Measurements from ENCODE around the gene SLAIN2.
A peak's percentile ranks its signal among the peaks of the same experiment; 100 is the strongest.

SLAIN2 gene

GRCh38 chr4:48341776-48342605 is 662 bp downstream of the SLAIN2 start:
- TF ChIP-seq CTCF (IDR thresholded peaks at IDR 0.05; ENCODE audit: insufficient read depth, missing control alignments), result no peak
- no peak for DNase-seq (ENCODE audit: insufficient read length, low spot score)
- FAIRE-seq, result no peak

DNA sequence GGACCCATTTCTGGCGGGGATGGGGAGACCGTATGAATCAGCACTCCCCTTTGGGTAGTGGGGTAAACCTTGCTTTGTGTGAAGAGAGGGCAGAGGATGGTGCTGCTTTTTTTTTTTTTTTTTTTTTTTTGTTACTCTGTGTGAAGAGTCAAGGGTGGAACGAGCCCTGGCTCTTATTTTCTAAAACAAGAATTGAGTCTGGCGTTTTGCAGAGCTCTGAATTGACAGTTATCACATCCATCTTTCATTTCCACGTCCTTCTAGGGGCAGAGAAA is 1.2 kb downstream of the SLAIN2 start:
- DNase-seq (ENCODE audit: insufficient read length, low spot score) (no peak), FAIRE-seq (no peak)
- TF ChIP-seq CTCF (IDR thresholded peaks at IDR 0.05; ENCODE audit: insufficient read depth, missing control alignments), result no peak

- FAIRE-seq (no peak), DNase-seq (ENCODE audit: insufficient read length, low spot score) (no peak)
- TF ChIP-seq CTCF (IDR thresholded peaks at IDR 0.05; ENCODE audit: insufficient read depth, missing control alignments), result no peak
Observed at GRCh38 chr4:48343035-48343434, 1.7 kb downstream of the SLAIN2 start.

DNA sequence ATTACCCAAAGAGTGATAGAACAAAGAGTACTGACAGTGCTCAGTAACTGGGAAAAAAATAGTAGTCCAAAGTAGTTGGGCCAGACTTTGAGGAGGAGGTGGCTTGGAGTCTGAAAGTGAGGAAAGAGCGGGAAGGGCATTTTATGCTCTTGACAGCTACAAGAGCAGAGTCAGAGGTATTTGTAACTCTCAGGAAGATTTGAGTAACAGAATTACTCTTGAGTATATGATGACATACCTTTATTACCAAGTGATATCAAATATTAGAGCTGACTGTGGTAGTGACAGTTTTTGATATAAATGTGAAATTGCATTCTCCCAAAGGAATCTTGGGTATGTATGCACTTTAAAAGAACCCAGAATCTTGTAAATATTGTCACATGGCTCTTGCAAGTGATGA is 2.2 kb downstream of the SLAIN2 start:
- DNase-seq (ENCODE audit: insufficient read length, low spot score) (no peak), FAIRE-seq (no peak)
- TF ChIP-seq CTCF (IDR thresholded peaks at IDR 0.05; ENCODE audit: insufficient read depth, missing control alignments), result no peak

DNA sequence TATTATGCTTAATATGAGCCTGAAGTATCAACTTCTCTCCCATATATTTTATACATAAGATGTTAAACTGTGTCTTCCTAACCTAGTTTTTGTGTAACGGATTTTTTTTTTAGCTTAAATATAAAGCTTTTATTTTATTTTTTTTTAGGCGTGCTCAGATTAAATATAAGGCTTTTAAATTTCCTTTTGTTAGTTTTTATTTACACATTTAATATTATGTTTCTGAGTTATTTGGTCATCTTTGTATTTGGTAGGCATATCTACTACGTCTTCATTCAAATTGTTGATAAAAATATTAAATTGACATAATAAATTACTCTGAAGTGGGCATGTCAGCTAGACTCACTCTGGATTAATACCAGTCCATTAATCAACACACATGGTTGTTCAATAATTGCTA is 4.2 kb downstream of the SLAIN2 start:
- TF ChIP-seq CTCF (IDR thresholded peaks at IDR 0.05; ENCODE audit: insufficient read depth, missing control alignments), result no peak
- FAIRE-seq, result no peak

DNA sequence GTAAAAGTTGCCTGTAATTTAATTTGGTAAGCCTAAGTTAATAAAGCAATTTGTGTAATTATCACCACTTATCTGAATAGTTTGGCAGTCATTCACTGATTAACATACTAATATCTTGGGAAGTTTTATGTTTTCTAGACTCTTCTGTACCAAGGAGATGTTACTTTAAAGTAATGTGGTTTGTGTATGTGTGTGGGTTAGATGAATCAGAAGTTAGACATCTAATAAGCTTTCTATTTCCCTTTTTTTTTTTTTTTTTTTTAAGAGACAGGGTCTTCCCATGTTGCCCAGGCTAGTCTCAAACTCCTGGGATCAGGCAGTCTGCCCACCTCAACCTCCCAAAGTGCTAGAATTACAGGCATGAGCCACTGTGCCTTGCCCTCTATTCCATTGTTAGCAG is 5.3 kb downstream of the SLAIN2 start:
- TF ChIP-seq CTCF (IDR thresholded peaks at IDR 0.05; ENCODE audit: insufficient read depth, missing control alignments), result no peak
- DNase-seq (ENCODE audit: insufficient read length, low spot score), result no peak
- peak; percentile 58 for FAIRE-seq

More for the DNA sequence above, 4.2 kb downstream of the SLAIN2 start:
- no peak for DNase-seq (ENCODE audit: insufficient read length, low spot score)

- no peak for TF ChIP-seq CTCF (IDR thresholded peaks at IDR 0.05; ENCODE audit: insufficient read depth, missing control alignments)
- no peak for DNase-seq (ENCODE audit: insufficient read length, low spot score)
- FAIRE-seq, result no peak
Observed at GRCh38 chr4:48347282-48347921, 6.1 kb downstream of the SLAIN2 start.
